Neutrophil (primary cell): ENCODE data around the gene PLXNB2.

Experiments used
- H3K27ac ChIP-seq: fragments of 200-600 bp; sonication (generic); 2 replicates; pipeline ENCODE4 v1.5.1; 2016; ENCODE audit warnings: mild to moderate bottlenecking, moderate library complexity
- H3K27me3 ChIP-seq: fragments of 200-600 bp; sonication (generic); 2 replicates; pipeline ENCODE4 v1.6.0; 2016; ENCODE audit warnings: mild to moderate bottlenecking
- H3K36me3 ChIP-seq: fragments of 200-600 bp; sonication (generic); 2 replicates; pipeline ENCODE4 v1.5.1; 2017
- H3K4me1 ChIP-seq, 2 experiments: fragments of 200-600 bp in 1 of 2; sonication (generic) in 1 of 2; 1 replicate in 1 of 2; 2 replicates in 1 of 2; pipeline versions ENCODE4 v1.5.1 to v1.6.1; 2013 to 2016; ENCODE audit warnings: low read depth in 1 of 2, low read length in 1 of 2, mild to moderate bottlenecking in 1 of 2, moderate library complexity in 1 of 2; ENCODE audit not compliant: control insufficient read depth in 1 of 2, insufficient read depth in 1 of 2
- H3K4me3 ChIP-seq, 2 experiments: fragments of 200-600 bp in 1 of 2; sonication (generic) in 1 of 2; 1 replicate in 1 of 2; 2 replicates in 1 of 2; pipeline ENCODE4 v1.5.1; 2013 to 2016; ENCODE audit warnings: low read depth in 1 of 2, low read length in 1 of 2, mild to moderate bottlenecking in 1 of 2, moderate library complexity in 1 of 2
- H3K9me3 ChIP-seq: fragments of 200-600 bp; sonication (generic); 2 replicates; pipeline ENCODE4 v1.5.1; 2016
- CTCF ChIP-seq: fragments of 200-600 bp; sonication (generic); IDR thresholded peaks from 2 replicates; pipeline ENCODE4 v1.5.1; 2016; ENCODE audit warnings: antibody characterized with exemption

The PLXNB2 gene

GRCh38 chr22:50272044-50272802 is 35.2 kb downstream of the PLXNB2 start:
- H3K4me1 ChIP-seq: peaks cover 0 to 23% of the 10 kb centered on the region in 2 experiments
- H3K27me3 ChIP-seq: peaks cover 72% of the 10 kb centered on the region
- TF ChIP-seq CTCF: no peak
- no peak overlapping the region for H3K27ac ChIP-seq
- no peaks in the 10 kb centered on the region for H3K36me3 ChIP-seq
- H3K9me3 ChIP-seq: no peaks in the 10 kb centered on the region
- H3K4me3 ChIP-seq: no peak overlapping the region

DNA sequence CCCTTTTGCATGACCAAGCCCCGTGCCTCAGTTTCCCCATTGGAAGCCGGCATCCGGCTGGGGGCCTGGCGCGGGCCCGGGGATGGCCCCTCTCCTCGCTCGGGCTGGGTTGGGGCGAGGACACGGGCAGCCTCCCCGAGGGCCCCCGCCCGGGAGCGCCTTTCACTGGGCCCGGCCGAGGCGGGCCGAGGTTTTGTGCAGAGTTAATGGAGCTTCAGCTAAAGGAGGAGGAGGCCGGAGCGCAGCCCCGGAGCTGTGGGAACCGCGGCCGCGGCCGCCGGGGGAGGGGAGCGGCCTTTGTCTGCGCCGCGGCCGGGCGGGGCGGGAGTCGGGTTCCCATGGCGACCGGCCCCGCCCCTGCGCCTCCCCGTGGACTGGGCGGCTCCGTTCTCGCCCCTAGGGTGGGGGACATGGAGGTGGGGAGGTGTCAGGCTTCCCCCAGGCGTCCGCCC is 35.9 kb downstream of the PLXNB2 start:
- Histone ChIP-seq H3K4me1 (peaks cover 0 to 23% of the 10 kb centered on the region in 2 experiments), H3K27me3 (peaks cover 79% of the 10 kb centered on the region), H3K9me3 (no peaks in the 10 kb centered on the region), H3K36me3 (no peaks in the 10 kb centered on the region), H3K27ac (no peak overlapping the region), H3K4me3 (peak overlapping the region in 1 of 2 experiments; percentile 30)
- TF ChIP-seq CTCF: no peak

DNA sequence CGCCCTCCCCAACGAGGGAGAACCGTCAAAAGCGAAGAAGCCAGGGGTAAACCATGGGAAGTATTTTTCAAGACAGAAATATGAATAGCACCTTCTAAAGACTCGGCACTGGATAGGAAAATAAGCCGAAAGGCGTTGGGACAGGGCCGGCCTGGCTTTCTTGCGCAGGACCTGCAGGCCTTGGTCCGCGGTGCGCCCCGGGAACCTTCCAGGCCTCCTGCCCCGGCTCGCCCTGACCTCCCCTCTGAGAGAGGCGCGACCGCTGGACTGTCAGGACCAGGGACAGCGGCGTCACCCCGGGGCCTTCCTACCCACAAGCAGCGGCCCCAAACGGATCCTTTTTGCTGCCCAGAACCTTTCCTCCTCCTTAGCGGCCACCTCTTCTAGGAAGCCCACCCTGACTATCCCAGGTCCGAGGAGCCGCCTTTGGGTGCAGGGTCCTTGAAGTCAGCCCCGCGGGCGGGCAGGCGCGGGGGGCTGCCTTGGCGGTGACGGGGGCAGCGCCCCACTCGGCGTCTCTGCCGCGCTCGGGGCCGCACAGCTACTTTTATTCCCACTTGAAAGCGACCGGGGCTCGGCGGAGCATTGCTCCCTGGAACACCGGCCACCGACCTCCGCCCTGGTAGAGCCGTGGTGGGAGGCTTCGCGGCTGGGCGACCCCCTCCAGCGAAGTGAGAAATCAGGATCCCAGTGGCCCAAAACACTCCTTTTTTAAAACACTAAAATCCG is 36.6 kb downstream of the PLXNB2 start:
- H3K27ac ChIP-seq: no peak overlapping the region

GRCh38 chr22:50269970-50270665 is 37.3 kb downstream of the PLXNB2 start, which contains the start of gene MAPK11:
Gene MAPK11, minus strand, starts transcription at chr22:50270380. Its CDS starts 88 bp downstream, at chr22:50270292.
- no peak within 1 kb of the TSS for H3K27ac ChIP-seq

More for the DNA sequence above, 36.6 kb downstream of the PLXNB2 start:
- TF ChIP-seq CTCF: no peak
- Histone ChIP-seq H3K4me3 (peak overlapping the region in 1 of 2 experiments; percentile 30), H3K9me3 (no peaks in the 10 kb centered on the region), H3K36me3 (no peaks in the 10 kb centered on the region), H3K4me1 (peaks cover 0 to 23% of the 10 kb centered on the region in 2 experiments), H3K27me3 (peaks cover 86% of the 10 kb centered on the region)

More at GRCh38 chr22:50269970-50270665, 37.3 kb downstream of the PLXNB2 start, which contains the start of gene MAPK11:
- Histone ChIP-seq H3K36me3 (no peaks in the 10 kb centered on the region), H3K4me1 (peaks cover 0 to 23% of the 10 kb centered on the region in 2 experiments), H3K4me3 (peak within 1 kb of the TSS in 1 of 2 experiments; percentile 45), H3K9me3 (no peaks in the 10 kb centered on the region), H3K27me3 (peaks cover 93% of the 10 kb centered on the region)
- no peak for TF ChIP-seq CTCF
